BE2C (cell line): ENCODE measurements around the gene AACS.

Source experiments
- DNase-seq: peaks from one replicate; pipeline ENCODE4 v3.0.0-alpha.2; 2020
- H3K27me3 ChIP-seq: fragments of 250-450 bp; sonication (Bioruptor Pico); 2 replicates; pipeline ENCODE4 v1.5.1; 2020; ENCODE audit warnings: mild to moderate bottlenecking
- H3K36me3 ChIP-seq: fragments of 250-450 bp; sonication (Bioruptor Pico); 2 replicates; pipeline ENCODE4 v1.5.1; 2020; ENCODE audit warnings: mild to moderate bottlenecking
- H3K4me1 ChIP-seq: fragments of 250-450 bp; sonication (Bioruptor Pico); 2 replicates; pipeline ENCODE4 v1.5.1; 2020
- H3K4me3 ChIP-seq: 2 replicates; pipeline ENCODE4 v1.5.1; 2011; ENCODE audit warnings: low read depth, low read length
- H3K9me3 ChIP-seq: fragments of 250-450 bp; sonication (Bioruptor Pico); 2 replicates; pipeline ENCODE4 v1.5.1; 2020
- TF ChIP-seq, protein P1 (sequence below): IDR thresholded peaks from 2 replicates; pipeline ENCODE4 v1.5.1; 2012; ENCODE audit warnings: mild to moderate bottlenecking, low read depth, low read length

Gene AACS

DNA sequence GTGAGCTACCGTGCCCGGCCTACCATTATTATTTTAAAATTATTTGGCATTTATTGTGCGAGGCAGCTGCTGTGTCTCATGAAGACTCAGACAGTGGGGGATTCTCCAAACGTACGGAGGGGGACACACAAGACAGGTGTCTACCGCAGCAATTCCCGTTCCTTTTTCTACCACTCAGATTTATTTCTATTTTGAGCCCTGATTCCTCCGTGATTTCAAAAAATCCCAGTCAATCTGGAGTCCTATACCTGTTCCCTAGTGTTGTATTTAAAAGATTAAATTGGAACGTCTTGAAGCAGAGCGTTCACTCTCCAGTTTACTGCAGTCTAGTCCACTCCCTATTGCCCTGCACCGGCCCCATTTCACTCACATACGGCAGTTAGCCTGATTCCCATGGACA, 97.9 kb downstream of the AACS start:
- H3K4me3 ChIP-seq = no peak overlapping the region
- H3K9me3 ChIP-seq = no peaks in the 10 kb centered on the region
- no peaks in the 10 kb centered on the region for H3K36me3 ChIP-seq
- DNase-seq = no peak
- TF ChIP-seq, protein P1, sequence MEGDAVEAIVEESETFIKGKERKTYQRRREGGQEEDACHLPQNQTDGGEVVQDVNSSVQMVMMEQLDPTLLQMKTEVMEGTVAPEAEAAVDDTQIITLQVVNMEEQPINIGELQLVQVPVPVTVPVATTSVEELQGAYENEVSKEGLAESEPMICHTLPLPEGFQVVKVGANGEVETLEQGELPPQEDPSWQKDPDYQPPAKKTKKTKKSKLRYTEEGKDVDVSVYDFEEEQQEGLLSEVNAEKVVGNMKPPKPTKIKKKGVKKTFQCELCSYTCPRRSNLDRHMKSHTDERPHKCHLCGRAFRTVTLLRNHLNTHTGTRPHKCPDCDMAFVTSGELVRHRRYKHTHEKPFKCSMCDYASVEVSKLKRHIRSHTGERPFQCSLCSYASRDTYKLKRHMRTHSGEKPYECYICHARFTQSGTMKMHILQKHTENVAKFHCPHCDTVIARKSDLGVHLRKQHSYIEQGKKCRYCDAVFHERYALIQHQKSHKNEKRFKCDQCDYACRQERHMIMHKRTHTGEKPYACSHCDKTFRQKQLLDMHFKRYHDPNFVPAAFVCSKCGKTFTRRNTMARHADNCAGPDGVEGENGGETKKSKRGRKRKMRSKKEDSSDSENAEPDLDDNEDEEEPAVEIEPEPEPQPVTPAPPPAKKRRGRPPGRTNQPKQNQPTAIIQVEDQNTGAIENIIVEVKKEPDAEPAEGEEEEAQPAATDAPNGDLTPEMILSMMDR = no peak
- no peaks in the 10 kb centered on the region for H3K4me1 ChIP-seq
- no peaks in the 10 kb centered on the region for H3K27me3 ChIP-seq

DNA sequence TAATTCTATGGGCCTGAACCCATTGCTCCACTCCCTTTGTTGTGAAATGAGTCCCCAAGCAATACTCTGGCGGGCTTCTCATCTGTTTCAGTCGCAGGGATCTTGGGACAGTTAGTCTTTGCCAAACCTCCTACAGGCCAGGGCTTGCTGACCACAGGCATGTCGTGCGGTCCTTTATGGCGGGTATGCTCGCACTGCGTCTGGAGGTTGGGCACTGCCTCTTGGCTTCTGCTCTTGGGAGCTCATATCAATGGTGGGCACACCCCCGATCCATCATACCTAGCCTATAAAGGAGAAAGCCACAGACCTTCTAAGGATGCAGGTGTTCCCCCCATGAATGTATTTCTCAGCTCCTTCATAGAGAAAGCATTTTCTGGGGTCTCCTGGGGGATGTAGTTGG, 99.3 kb downstream of the AACS start:
- TF ChIP-seq, protein P1 = no peak
- no peak for DNase-seq
- Histone ChIP-seq H3K4me3 (no peak overlapping the region), H3K27me3 (no peaks in the 10 kb centered on the region), H3K36me3 (no peaks in the 10 kb centered on the region), H3K9me3 (no peaks in the 10 kb centered on the region), H3K4me1 (no peaks in the 10 kb centered on the region)

DNA sequence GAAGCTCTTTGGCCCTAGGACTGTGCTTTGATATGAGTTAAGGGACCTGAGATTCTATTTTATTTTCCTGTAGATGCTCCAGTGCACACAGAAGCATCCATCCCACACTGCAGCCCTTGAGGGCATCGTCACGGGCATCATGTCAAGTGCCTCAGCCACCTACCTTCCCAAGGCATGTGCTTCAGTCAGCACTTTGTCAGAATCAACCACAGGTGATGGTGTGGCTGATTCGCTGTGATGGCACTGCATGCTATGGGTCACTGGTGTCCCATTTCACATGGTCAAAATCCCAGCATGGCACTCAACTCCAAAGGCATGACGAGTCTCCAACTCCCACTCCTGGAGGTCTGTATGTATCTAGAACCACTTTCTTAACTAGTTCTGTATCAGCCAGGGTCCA, 100.8 kb downstream of the AACS start:
- Histone ChIP-seq H3K9me3 (no peaks in the 10 kb centered on the region), H3K36me3 (no peaks in the 10 kb centered on the region), H3K4me1 (no peaks in the 10 kb centered on the region), H3K4me3 (no peak overlapping the region), H3K27me3 (no peaks in the 10 kb centered on the region)
- no peak for DNase-seq
- TF ChIP-seq, protein P1 = no peak

DNA sequence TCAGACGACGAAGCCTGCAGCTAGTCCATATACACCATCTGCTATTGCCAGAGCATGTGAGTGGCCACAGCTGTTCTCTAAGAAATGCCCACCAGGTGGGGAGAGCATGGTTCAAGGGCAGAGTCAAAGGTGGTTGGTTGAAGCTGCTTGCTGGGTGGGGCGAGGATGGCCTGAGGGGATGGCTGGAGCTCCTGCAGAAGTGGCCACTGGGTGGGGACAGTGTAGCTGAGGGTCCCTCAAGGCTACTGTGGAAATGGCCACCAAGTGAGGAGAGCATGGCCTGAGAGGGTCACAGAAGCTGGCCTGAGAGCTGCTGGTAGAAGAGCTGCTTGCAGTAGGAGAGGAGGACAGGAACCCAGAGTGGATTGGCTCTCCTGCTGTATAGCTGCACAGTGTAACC, 102.4 kb downstream of the AACS start:
- DNase-seq = no peak
- Histone ChIP-seq H3K27me3 (no peaks in the 10 kb centered on the region), H3K4me1 (no peaks in the 10 kb centered on the region), H3K4me3 (no peak overlapping the region), H3K9me3 (no peaks in the 10 kb centered on the region), H3K36me3 (no peaks in the 10 kb centered on the region)
- TF ChIP-seq, protein P1 = no peak

DNA sequence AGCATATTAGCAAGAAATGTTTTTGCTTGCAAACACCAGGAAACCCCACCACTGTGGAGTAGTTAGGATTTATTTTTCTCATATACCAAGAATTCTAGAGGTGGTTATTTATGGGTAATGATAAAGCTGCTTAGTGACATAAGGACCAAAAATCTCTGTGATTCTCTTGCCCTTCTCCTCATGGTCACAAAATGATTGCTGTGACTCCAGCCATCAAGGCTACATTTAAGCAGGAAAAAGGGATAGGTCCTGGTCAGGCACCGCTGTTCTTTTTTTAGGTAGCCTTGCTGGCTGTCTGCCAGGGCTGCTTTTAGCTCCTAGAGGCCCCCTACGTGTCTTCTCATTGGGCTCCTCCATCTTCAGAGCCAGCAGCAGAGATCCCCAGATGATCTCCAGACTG, 104.2 kb downstream of the AACS start:
- no peak for DNase-seq
- H3K9me3 ChIP-seq = no peaks in the 10 kb centered on the region
- no peak overlapping the region for H3K4me3 ChIP-seq
- H3K27me3 ChIP-seq = no peaks in the 10 kb centered on the region
- no peaks in the 10 kb centered on the region for H3K4me1 ChIP-seq
- no peaks in the 10 kb centered on the region for H3K36me3 ChIP-seq
- TF ChIP-seq, protein P1 = no peak

DNA sequence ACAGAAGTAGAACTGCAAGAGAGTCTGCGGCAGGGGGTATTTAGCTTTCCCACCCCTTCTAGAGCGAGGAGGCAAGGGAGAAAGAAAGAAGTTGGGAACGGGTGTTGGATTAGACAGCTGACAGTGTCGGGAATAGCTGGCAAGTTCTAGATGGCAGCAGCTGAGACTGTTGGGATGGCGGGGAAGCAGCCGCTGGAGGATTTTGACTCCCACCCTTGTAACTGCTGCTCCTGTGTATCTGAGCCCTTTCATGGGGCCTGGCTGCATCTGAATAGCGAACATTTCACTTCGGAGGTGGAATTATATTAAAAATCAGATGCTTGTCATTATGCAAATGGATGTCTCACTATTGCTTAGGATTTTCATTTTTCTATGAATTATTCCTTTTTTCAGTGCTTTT, 104.6 kb downstream of the AACS start:
- Histone ChIP-seq H3K9me3 (no peaks in the 10 kb centered on the region), H3K4me3 (no peak overlapping the region), H3K4me1 (no peaks in the 10 kb centered on the region), H3K36me3 (no peaks in the 10 kb centered on the region), H3K27me3 (no peaks in the 10 kb centered on the region)
- no peak for DNase-seq
- TF ChIP-seq, protein P1 = no peak
